Endothelial cell of umbilical vein (primary cell): ENCODE results near the gene SPAG4. TPM values are rescaled to one million over a fixed set of nuclear protein-coding genes. Genes with fewer than 3 reads are reported as not detected.

Experiments used
- BruUV-seq: library from RNA; stranded (reverse); fragments of 400-500 nt; replicated peaks from 2 replicates; lab custom pipeline; 2021; lab: Mats Ljungman, UMichigan
- CTCF ChIA-PET: fragments of 300-600, 350-600 bp; sonication (Branson Sonifier 250); formaldehyde crosslinking; loops from one replicate; lab custom pipeline; 2021; ENCODE audit warnings: antibody characterized with exemption, inconsistent platforms; lab: Charles Lee
- POLR2A ChIA-PET: fragments of 300-600, 350-600 bp; sonication (Branson Sonifier 250); formaldehyde crosslinking; loops from one replicate; lab custom pipeline; 2021; ENCODE audit warnings: antibody characterized with exemption, inconsistent platforms; lab: Charles Lee
- DNase-seq: peaks from one replicate; pipeline ENCODE4 v3.0.0-alpha.2; 2011; ENCODE audit warnings: low read depth, low spot score
- FAIRE-seq: peaks from 2 replicates; lab custom pipeline; 2011; peaks lifted over from hg19 to GRCh38; lab: Jason Lieb, UNC
- H2AFZ ChIP-seq: 2 replicates; pipeline ENCODE4 v1.6.0; 2012; ENCODE audit warnings: low read depth, low read length, control low read depth, inconsistent platforms
- H3K27ac ChIP-seq: 2 replicates; pipeline ENCODE4 v1.5.1; 2011; ENCODE audit warnings: low read depth, mild to moderate bottlenecking, control low read depth, low read length, moderate library complexity; ENCODE audit not compliant: insufficient read depth
- H3K27me3 ChIP-seq, 2 experiments: 2 replicates each; pipeline versions ENCODE4 v1.6.0 to v1.6.1; 2011; ENCODE audit warnings: low read length in 2 of 2, mixed read lengths in 1 of 2; ENCODE audit not compliant: control insufficient read depth in 2 of 2, insufficient read depth in 2 of 2
- H3K36me3 ChIP-seq, 2 experiments: 2 replicates in 1 of 2; 3 replicates in 1 of 2; pipeline ENCODE4 v1.5.1; 2011; ENCODE audit warnings: low read length in 2 of 2, mild to moderate bottlenecking in 1 of 2, moderate library complexity in 1 of 2; ENCODE audit not compliant: control insufficient read depth in 2 of 2, insufficient read depth in 2 of 2; ENCODE audit errors: extremely low read depth in 1 of 2
- H3K4me1 ChIP-seq: 3 replicates; pipeline ENCODE4 v1.5.1; 2011; ENCODE audit warnings: mild to moderate bottlenecking, low read length; ENCODE audit not compliant: control insufficient read depth, insufficient read depth; ENCODE audit errors: extremely low read depth
- H3K4me2 ChIP-seq: 2 replicates; pipeline ENCODE4 v1.6.1; 2011; ENCODE audit warnings: low read length, control low read depth, mixed read lengths; ENCODE audit not compliant: insufficient read depth
- H3K4me3 ChIP-seq, 3 experiments: fragments of 200-600 bp in 1 of 3; sonication (generic), shearing (Covaris generic) in 1 of 3; replicated peaks in 1 of 3; 2 replicates each; pipeline ENCODE4 v1.5.1; 2011 to 2016; ENCODE audit warnings: control low read depth in 3 of 3, low read length in 3 of 3, mild to moderate bottlenecking in 2 of 3, inconsistent platforms in 1 of 3, low read depth in 1 of 3, moderate library complexity in 1 of 3; ENCODE audit not compliant: insufficient read depth in 1 of 3
- H3K79me2 ChIP-seq: 2 replicates; pipeline ENCODE4 v1.6.0; 2012; ENCODE audit warnings: low read length, inconsistent platforms; ENCODE audit not compliant: control insufficient read depth, insufficient read depth
- H3K9ac ChIP-seq: replicated peaks from 2 replicates; pipeline ENCODE3; 2011; ENCODE audit warnings: low read length, control low read depth; ENCODE audit not compliant: insufficient read depth; ENCODE audit errors: extremely low read depth
- H3K9me1 ChIP-seq: replicated peaks from 3 replicates; pipeline ENCODE4 v1.6.0; 2011; ENCODE audit warnings: mild to moderate bottlenecking, low read length; ENCODE audit not compliant: control insufficient read depth, insufficient read depth; ENCODE audit errors: extremely low read depth
- H3K9me3 ChIP-seq: replicated peaks from 2 replicates; pipeline ENCODE4 v1.5.1; 2012; ENCODE audit warnings: low read length, inconsistent platforms; ENCODE audit not compliant: control insufficient read depth, insufficient read depth
- H4K20me1 ChIP-seq: replicated peaks from 2 replicates; pipeline ENCODE3; 2011; ENCODE audit warnings: mild to moderate bottlenecking, low read length; ENCODE audit not compliant: control insufficient read depth, insufficient read depth; ENCODE audit errors: extremely low read depth
- EZH2 ChIP-seq: IDR thresholded peaks from 2 replicates; pipeline ENCODE4 v1.6.1; 2012; ENCODE audit warnings: borderline replicate concordance, low read depth, mild to moderate bottlenecking, moderate library complexity, low read length, inconsistent platforms; ENCODE audit not compliant: severe bottlenecking
- FOS ChIP-seq: IDR thresholded peaks from 2 replicates; pipeline ENCODE4 v1.6.1; 2011; ENCODE audit warnings: mild to moderate bottlenecking, low read length, moderate library complexity, borderline replicate concordance; ENCODE audit not compliant: insufficient read depth
- GATA2 ChIP-seq: IDR thresholded peaks from 2 replicates; pipeline ENCODE4 v1.7.0; 2011; ENCODE audit warnings: low read depth, mild to moderate bottlenecking, moderate library complexity, mixed read lengths, low read length; ENCODE audit not compliant: insufficient read length, insufficient read depth
- JUN ChIP-seq: IDR thresholded peaks from 2 replicates; pipeline ENCODE4 v1.6.1; 2011; ENCODE audit warnings: borderline replicate concordance, low read depth; ENCODE audit not compliant: insufficient read length, insufficient read depth
- MYC ChIP-seq: IDR thresholded peaks from one replicate; pipeline ENCODE4 v1.6.1; 2011; ENCODE audit warnings: mild to moderate bottlenecking, low read depth, low read length
- POLR2A ChIP-seq: IDR thresholded peaks from 2 replicates; pipeline ENCODE4 v1.6.1; 2012; ENCODE audit warnings: low read depth, mild to moderate bottlenecking, control low read depth, low read length
- POLR2AphosphoS5 ChIP-seq: IDR thresholded peaks from 2 replicates; pipeline ENCODE4 v1.6.1; 2012; ENCODE audit warnings: low read depth, mild to moderate bottlenecking, control low read depth, low read length, moderate library complexity; ENCODE audit not compliant: insufficient read depth
- dilution Hi-C: fragments of 300-500 bp; cut with MboI; formaldehyde crosslinking; loops from one replicate; pipeline ENCODE4 v1.15.0; 2019; ENCODE audit warnings: low sequenced_read_pairs; ENCODE audit not compliant: extremely low pct_ligation_motif_present
- intact Hi-C: fragments of 100-400 bp; cut with micrococcal nuclease; formaldehyde crosslinking; loops from one replicate; pipeline ENCODE4 v1.10.0; 2022
- polyA plus RNA-seq, 4 experiments: library from polyadenylated mRNA; depleted of rRNA in 3 of 4; stranded (reverse) in 3 of 4; unstranded in 1 of 4; fragments of >200 nt; gene quantifications; 2 replicates each; pipeline versions ENCODE4 v1.2.1 to v1.2.3, GENCODE V29; 2011 to 2012; ENCODE audit warnings: missing spikeins in 1 of 4
- total RNA-seq: library from RNA; stranded (reverse); gene quantifications from 2 replicates; pipeline ENCODE4 v1.2.3, GENCODE V29; 2021
- TF ChIP-seq, protein P1 (sequence below), 2 donors: IDR thresholded peaks; 1 replicate in 1 of 2; 2 replicates in 1 of 2; pipeline ENCODE4 v1.5.1; 2011; ENCODE audit warnings: low read length in 2 of 2, mild to moderate bottlenecking in 2 of 2, moderate library complexity in 2 of 2, control low read depth in 1 of 2, inconsistent platforms in 1 of 2, low read depth in 1 of 2; ENCODE audit not compliant: insufficient read depth in 1 of 2; ENCODE audit errors: extremely low read depth in 1 of 2
- TF ChIP-seq, protein P2 (sequence below): IDR thresholded peaks from 2 replicates; pipeline ENCODE4 v1.6.1; 2011; ENCODE audit not compliant: insufficient read depth, insufficient read length

SPAG4 gene
- total and polyA plus RNA-seq, 2 donors (not counting 3 experiments of a cell fraction or from before 2014, with no cell fraction given): 3.7 to 9.5 TPM

DNA sequence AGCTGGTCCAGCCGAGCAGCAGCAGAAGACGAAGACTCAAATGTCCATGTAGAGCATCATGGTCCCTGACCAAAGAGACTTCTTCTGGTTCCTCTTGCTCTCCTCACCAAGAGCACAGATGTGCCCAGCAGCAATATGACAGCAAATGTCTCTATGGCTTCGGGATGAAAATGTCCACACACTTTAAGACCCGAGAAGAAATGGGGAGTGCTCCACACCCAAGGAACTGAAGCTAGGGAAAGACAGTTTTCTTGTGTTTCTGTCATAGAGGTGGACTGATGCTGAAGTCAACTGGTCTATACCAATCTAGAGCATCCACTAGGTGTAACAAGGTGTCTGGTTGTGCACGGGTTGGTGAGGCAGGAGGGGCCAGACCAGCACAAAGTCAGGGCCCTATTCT is 53.6 kb downstream of the SPAG4 start:
- TF ChIP-seq, protein P1, sequence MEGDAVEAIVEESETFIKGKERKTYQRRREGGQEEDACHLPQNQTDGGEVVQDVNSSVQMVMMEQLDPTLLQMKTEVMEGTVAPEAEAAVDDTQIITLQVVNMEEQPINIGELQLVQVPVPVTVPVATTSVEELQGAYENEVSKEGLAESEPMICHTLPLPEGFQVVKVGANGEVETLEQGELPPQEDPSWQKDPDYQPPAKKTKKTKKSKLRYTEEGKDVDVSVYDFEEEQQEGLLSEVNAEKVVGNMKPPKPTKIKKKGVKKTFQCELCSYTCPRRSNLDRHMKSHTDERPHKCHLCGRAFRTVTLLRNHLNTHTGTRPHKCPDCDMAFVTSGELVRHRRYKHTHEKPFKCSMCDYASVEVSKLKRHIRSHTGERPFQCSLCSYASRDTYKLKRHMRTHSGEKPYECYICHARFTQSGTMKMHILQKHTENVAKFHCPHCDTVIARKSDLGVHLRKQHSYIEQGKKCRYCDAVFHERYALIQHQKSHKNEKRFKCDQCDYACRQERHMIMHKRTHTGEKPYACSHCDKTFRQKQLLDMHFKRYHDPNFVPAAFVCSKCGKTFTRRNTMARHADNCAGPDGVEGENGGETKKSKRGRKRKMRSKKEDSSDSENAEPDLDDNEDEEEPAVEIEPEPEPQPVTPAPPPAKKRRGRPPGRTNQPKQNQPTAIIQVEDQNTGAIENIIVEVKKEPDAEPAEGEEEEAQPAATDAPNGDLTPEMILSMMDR (IDR thresholded peaks at IDR 0.05; ENCODE audit: extremely low read depth in 1 of 2, insufficient read depth in 1 of 2, low read depth in 1 of 2, low read length in 2 of 2): no peak
- no peak for TF ChIP-seq FOS
- TF ChIP-seq MYC: no peak
- TF ChIP-seq, protein P2, sequence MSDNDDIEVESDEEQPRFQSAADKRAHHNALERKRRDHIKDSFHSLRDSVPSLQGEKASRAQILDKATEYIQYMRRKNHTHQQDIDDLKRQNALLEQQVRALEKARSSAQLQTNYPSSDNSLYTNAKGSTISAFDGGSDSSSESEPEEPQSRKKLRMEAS: no peak
- no peak for TF ChIP-seq EZH2
- no peak for TF ChIP-seq JUN
- no peak for TF ChIP-seq GATA2
- no peak for TF ChIP-seq POLR2AphosphoS5
- no peak for TF ChIP-seq POLR2A
- Histone ChIP-seq H3K9me1 (no peaks in the 10 kb centered on the region), H3K4me2 (no peak overlapping the region), H3K27ac (no peak overlapping the region), H3K9ac (no peak overlapping the region), H3K9me3 (no peaks in the 10 kb centered on the region), H3K79me2 (peaks cover 3% of the 10 kb centered on the region), H3K36me3 (peaks cover 3 to 9% of the 10 kb centered on the region in 2 experiments), H4K20me1 (no peaks in the 10 kb centered on the region), H3K4me3 (no peak overlapping the region), H2AFZ (no peak overlapping the region), H3K27me3 (no peaks in the 10 kb centered on the region), H3K4me1 (no peaks in the 10 kb centered on the region)
- no peak for DNase-seq
- CTCF ChIA-PET: interaction anchor here (0.6 to 1.1 kb wide), 3 partner anchors 10 to 202 kb away, joined by 3 read pairs; no protein-coding TSS in a partner anchor
- FAIRE-seq: no peak
- intact Hi-C loops: no loop called here
- no TSS peak for BruUV-seq
- dilution Hi-C loops: no loop called here
- POLR2A ChIA-PET: no interaction called here
